Right lobe of liver (tissue), 4 donors: ENCODE measurements around the gene THSD7B.

ENCODE experiments used
- CTCF ChIP-seq, 4 donors: fragments of 200-600 bp in 3 of 4; fragments of 450-650 bp in 1 of 4; IDR thresholded peaks; one replicate each; pipeline versions ENCODE4 v1.5.1 to v1.8.0; 2016 to 2022; ENCODE audit warnings: antibody characterized with exemption in 4 of 4, mild to moderate bottlenecking in 2 of 4
- POLR2A ChIP-seq: fragments of 450-650 bp; IDR thresholded peaks from one replicate; pipeline ENCODE4 v1.6.1; 2017; ENCODE audit warnings: antibody characterized with exemption, mild to moderate bottlenecking
- donor health status: DM: no; HTN: no; CAD: no.
- donor health status: DM: no; HTN: no; CAD: no.
- donor health status: DM: no; HTN: yes; CAD: no.

GRCh38 chr2:137091704-137092103, 326.4 kb downstream of the THSD7B start:
- no peak for TF ChIP-seq CTCF (IDR thresholded peaks at IDR 0.05)
- no peak for TF ChIP-seq POLR2A
